GM21786 (cell line): ENCODE data around the gene ZNF785.
"Not testable (repeated sequence)": the region's sequence is repeated elsewhere in the genome, so short reads cannot be mapped to it uniquely, and the experiment has no call there.

Experiments used
- ATAC-seq: cut with Tn5 transposase; IDR thresholded peaks from one replicate; pipeline ENCODE4 v1.9.1; 2021; ENCODE audit not compliant: unreplicated experiment

ZNF785 gene

DNA sequence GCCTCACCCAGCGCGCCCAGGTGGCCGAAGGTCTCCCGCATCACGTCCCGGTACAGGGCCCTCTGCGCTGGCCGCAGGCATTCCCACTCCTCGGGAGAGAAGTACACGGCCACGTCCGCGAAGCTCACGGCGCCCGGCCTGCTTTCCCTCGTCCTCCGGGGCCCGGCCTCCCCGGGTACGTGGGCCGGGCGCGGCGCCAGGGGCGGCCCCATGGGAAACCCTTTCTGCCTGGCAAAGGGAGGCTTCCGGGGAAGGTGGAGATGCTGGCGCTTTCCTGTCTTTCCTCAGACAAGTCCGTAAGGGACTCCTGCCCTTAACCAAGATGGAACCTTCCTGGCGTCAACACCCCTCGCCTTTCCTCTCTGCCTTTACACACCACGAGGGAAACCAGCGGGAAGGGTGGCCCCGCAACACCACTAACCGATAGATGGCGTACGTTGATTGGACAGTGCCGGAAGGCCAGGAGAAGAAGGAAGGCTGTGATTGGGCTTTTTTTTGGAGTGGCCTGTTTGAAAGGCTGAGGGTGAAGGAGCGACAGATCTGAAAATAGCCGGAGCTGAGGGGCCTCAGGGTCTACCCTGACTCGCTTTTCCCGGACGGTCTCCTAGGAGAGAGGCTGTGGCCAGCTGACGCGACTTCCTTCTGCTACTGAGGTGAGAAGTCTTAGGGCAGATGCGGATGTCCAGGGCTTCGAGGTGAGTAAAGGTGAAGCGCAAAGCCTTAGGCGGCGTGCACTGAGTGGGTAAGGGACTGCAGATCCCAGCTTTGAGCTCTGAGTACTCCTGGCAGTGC lies at the start of gene ZNF785:
Gene ZNF785 (minus strand): TSS at position 298 of the 792 bp plus-strand sequence. CDS start 86 bp downstream, at position 212.
- peak; percentile 91 for ATAC-seq

DNA sequence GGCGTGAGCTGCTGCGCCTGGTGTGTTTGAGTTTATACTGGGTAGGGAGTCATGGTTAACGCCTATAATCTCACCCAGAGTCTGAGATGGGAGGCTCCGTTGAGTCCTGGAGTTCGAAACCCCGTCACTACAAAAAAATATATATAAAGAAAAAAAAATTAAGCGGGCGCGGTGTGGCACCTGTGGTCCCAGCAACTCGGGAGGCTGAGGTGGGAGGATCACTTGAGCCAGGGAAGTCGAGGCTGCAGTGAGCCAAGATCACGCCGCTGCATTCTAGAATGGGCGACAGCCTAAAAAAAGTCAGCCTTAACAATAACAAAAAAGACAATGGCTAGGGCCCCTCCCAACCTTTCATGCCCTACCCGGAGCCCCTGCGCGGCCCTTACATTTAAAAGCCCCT lies 48.0 kb upstream of the ZNF785 start:
- ATAC-seq: no peak

DNA sequence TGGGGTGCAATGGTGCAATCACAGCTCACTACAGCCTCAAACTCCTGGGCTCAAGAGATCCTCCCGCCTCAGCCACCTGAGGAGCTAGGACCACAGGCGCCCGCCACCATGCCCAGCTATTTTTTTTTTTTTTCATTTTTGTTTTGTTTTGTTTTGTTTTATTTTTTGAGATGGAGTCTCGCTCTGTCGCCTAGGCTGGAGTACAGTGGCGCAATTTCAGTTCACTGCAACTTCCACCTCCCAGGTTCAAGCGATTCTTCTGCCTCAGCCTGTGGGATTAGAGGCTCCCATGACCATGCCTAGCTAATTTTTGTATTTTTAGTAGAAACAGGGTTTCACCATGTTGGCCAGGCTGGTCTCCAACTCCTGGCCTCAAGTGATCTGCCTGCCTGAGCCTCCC lies 47.0 kb upstream of the ZNF785 start:
- not testable (repeated sequence) for ATAC-seq

- no peak for ATAC-seq
Measured at GRCh38 chr16:30628628-30629540, 43.4 kb upstream of the ZNF785 start.

DNA sequence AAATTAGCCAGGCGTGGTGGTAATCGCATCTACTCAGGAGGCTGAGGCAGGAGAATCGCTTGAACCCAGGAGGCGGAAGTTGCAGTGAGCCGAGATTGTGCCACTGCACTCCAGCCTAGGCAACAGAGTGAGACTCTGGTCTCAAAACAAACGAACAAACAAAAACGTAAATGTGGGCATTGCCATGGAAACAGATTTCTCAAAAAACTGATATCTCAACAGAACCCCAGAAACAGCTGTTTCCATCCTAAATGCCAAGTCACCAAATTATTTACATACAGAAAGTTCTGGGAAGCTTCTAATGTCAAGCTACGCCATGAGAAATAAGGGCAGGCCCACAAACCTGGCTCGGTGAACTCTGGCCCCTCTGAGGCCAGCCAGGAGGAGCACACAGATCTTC lies 40.7 kb upstream of the ZNF785 start:
- ATAC-seq: no peak

DNA sequence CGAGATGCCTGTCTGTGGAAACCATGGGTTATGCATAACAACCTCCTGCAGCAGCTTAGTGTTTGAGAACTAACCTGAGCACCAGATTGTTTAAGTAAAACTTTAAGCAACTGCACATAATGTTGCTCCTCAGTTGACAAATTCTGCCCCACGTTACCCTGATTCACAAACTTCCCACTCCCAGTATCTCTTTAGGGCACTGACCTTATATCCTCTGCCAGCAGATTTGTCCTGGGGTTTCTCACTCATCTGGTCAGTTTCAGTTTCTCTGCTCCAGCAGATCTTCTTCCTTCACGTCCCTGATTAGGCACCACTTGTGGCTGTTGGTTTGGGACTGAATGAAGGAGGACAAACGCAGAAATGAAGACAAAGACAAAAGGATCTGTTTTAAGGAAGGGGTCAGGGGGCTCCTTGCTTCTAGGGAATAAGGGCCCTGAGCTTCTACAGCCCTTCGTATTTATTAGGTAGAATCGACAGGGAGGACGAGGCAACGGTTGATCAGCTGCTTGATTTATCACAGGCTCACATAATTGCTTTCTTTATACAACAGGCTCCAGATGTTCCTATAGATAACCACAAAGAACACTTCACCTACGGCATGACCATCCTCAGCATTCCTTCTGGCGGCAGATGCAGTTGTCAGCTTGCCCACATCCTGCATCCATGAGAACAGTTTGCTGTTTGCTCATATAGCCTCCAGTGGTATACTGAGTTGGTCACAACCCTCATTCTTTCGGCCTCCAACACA lies 38.2 kb upstream of the ZNF785 start:
- ATAC-seq: no peak

DNA sequence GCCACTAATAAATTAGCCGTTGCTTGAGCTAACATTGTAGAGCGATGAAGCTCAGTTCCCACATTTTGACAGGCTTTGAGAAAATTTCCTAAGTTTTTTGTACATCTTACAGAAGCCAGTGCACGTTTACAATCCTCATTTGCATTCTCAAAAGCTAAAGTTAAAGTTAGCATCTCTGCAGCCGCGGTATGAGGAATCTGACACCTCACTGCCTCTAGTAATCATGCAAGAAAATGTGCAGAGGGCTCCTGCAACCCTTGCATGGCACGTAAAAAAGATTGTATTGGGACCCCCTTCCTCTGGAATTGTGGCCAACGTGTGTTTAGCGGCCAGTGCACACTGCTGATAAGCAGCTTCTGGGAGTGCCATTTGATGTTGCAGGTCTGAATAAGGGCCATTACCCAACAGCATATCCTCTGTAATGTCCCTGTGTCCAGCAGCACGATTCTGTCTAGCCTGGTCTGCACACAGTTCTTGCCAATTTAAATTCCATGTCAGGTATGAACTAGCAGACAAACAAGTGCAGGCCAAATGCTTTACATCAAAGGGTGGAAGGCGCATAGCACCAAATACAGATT lies 37.0 kb upstream of the ZNF785 start:
- ATAC-seq: no peak

DNA sequence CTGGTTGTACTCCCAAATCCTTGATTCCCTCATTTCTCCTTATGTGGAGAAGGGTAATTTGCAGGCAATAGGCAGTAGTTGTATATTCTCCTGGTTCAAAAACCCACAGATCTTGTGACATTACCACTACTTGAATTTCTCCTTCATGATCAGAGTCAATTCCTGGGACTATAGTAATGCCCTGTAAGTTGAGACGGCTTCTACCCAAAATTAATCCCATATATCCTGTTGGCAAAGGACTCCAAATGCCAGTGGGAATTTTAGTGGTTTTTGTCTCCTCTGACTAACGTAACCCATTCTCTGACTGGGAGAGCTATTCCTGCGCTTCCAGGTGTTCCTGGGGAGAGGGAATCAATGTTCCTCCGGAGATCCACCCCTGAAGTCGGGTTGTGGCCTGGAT lies 36.3 kb upstream of the ZNF785 start:
- ATAC-seq: no peak

- no peak for ATAC-seq
Measured at GRCh38 chr16:30620169-30620568, 34.7 kb upstream of the ZNF785 start.

DNA sequence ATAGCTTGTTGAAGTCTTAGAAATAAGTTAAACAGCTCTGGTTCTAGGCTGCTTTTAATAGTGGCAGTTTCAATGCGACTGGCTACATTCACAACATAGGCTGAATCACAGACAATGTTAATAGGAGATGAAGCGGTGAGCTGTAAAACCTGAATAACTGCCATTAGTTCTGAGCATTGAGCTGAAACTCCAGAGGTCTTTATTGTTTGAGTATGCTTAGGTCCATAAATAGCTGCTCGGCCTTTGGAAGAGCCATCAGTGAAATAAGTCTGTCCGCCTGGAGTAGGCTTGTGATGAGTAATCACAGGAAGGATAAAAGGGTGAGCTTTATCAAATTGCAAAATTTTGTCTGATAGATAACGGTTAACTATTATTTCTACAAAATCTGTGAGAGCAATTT lies 34.1 kb upstream of the ZNF785 start:
- ATAC-seq: no peak

- no peak for ATAC-seq
Measured at GRCh38 chr16:30619202-30619601, 33.7 kb upstream of the ZNF785 start.

DNA sequence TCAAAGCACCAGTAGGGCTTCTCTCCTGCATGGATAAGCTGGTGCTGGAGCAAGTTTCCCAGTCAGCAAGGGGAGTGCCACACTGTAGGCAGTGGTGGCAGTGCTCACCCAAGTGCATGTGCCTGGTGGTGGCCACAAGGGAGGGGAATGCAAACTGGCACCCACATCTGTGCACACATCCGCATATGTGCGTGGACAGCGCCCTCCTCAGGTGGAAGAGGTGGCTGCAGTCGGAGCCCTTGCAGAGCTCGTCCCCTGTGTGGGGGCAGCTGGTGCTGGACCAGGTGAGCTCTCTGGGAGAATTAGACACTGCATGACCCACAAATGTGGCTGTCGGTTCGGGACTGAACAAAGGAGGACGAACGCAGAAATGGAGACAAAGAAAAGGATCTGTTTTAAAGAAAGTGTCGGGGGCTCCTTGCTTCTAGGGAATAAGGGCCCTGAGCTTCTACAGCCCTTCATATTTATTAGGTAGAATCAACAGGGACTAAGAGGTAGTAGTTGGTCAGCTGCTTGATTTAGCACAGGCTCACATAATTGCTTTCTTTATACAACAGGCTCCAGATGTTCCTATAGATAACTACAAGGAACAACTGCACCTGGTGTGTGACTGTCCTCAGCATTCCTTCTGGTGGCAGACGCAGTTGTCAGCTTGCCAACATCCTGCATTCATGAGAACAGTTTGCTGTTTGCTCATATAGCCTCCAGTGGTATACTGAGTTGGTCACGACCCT lies 30.0 kb upstream of the ZNF785 start:
- ATAC-seq: no peak

- ATAC-seq: peak; percentile 87
Measured at GRCh38 chr16:30609926-30610839, 24.7 kb upstream of the ZNF785 start, which contains the start of gene ZNF689. Gene ZNF689 (minus strand): TSS chr16:30610389. CDS start chr16:30610041, 348 bp downstream.

DNA sequence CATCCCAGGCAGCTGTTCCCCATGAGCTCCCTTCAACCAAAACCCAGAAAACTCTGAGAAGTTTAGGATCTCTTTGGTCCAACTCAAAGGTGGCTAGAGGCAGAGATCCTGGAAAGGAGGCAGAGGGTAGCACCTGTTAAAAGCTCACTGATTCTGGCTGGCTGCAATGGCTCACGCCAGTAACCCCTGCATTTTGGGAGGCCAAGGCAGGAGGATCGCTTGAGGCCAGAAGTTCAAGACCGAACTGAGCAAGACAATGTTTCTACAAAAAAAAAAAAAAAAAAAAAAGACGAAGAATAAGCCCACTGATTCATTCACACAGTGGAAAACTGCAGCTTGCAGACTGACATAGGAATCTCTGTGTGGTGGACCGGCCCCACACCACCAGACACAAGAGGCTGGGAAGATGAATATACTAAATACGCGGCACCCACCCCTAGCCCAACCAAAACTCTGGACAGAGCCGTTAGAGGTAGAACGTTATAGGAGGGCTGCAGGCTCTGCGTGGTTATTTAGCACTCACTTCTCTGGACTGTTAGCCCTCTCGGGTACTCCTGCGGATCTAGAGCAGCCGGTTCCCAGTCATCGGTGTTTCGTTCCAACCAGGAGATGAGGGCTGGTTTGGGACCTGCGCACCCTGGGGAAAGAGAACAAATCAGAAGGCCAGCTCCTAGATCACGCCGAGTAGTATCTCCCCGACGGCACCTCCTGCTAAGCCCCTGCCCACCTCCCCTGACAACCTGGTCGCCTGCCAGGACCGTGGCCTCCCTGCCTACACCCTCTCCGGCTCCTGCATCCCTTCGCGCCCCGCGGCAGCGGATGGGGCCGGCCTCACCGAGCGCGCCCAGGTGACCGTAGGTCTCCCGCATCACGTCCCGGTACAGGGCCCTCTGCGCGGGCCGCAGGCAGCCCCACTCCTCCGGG lies 23.8 kb upstream of the ZNF785 start:
- peak; percentile 20 for ATAC-seq

GRCh38 chr16:30606004-30606403 lies 20.5 kb upstream of the ZNF785 start:
- ATAC-seq: no peak

- no peak for ATAC-seq
Measured at GRCh38 chr16:30605158-30605557, 19.7 kb upstream of the ZNF785 start.

DNA sequence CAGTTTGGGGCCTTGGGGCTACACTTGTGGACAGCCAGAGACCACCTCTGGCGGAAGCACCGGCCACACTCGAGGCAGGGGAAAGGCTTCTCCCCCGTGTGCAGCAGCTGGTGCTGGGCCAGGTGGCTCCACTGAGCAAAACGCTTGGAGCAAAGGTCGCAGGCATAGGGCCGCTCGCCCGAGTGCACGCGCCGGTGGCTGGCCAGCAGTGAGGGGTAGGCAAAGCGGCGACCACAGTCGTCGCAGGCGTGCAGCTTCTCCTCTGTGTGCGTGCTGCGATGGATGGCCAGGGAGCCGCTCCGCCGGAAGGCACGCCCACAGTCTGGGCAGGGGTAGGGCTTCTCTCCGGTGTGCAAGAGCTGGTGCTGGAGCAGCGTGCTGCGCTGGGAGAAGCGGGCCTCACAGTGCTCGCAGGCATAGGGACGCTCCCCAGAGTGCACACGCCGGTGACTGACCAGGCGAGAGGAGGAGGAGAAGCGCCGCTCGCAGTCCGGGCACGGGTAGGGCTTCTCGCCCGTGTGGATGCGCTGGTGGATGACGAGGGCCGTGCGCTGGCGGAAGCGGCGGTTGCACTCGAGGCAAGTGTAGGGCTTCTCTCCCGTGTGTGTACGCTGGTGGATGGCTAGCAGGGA lies 18.9 kb upstream of the ZNF785 start:
- ATAC-seq: no peak

DNA sequence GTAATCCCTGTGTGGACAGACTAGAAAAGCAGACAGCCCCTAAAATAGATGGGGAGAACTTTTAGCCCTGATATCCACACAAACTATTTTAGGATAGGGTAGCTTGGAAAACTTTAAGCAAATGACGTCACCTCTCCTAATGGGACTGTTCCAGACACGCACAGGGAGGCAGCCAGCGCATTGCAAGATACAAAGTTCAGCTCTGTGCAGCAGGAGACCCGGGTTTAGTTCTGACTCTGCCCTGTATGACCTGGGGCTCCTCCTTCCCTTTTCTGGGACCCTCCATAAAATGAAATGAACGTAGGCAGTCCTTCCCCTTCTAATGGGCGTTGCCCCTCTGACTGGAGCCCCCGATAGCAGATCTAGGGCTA lies 18.4 kb upstream of the ZNF785 start:
- ATAC-seq: no peak
